SK-N-MC (cell line): ENCODE measurements around the gene MYO5B.

Experiments
- EZH2 ChIP-seq: fragments of 200-600 bp; sonication (generic); IDR thresholded peaks from one replicate; pipeline ENCODE4 v1.6.1; 2017; ENCODE audit warnings: antibody characterized with exemption
- POLR2AphosphoS5 ChIP-seq: IDR thresholded peaks from 2 replicates; pipeline ENCODE4 v1.6.1; 2012; ENCODE audit warnings: mild to moderate bottlenecking, low read depth, low read length, borderline replicate concordance

GRCh38 chr18:49898421-49898820, 296.5 kb downstream of the MYO5B start:
- TF ChIP-seq POLR2AphosphoS5, result no peak
- no peak for TF ChIP-seq EZH2
